Testis (tissue), 2 donors: ENCODE data around the gene RASD1.

Experiments used
- CTCF ChIP-seq, 3 experiments: fragments of 450-650 bp in 2 of 3; fragments of 200-600 bp in 1 of 3; sonication (generic) in 1 of 3; IDR thresholded peaks; one replicate each; pipeline ENCODE4 v1.5.1; 2016 to 2019; ENCODE audit warnings: antibody characterized with exemption in 3 of 3, mild to moderate bottlenecking in 2 of 3, moderate library complexity in 1 of 3
- POLR2A ChIP-seq: fragments of 450-650 bp; IDR thresholded peaks from one replicate; pipeline ENCODE4 v1.6.1; 2017; ENCODE audit warnings: antibody characterized with exemption, mild to moderate bottlenecking, moderate library complexity

DNA sequence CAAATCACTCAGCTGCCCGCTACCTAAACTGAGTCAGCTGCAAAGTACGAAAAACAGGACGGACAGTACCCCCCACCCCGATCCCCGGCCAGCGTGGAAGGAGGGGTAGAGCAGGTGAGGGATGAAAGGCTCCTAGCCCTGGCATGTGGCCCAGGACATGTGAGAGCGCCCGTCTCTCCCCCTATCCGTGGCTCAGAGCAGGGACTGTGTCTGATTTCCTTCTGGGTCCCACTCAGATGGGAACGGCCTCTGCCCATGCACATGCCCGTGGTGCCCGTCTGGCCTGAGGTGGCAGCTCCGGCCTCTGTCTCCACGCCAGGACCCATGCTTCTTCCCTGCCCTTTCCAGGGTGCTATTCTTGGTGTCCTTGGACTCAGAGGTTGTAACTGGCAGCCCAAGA lies 30.2 kb upstream of the RASD1 start:
- TF ChIP-seq CTCF (IDR thresholded peaks at IDR 0.05) (no peak), POLR2A (no peak)
